HepG2 (cell line): Measurements from ENCODE around the gene LGR6. TPM values are rescaled to one million over a fixed set of nuclear protein-coding genes. Genes with fewer than 3 reads are reported as not detected.

Source experiments
- ATAC-seq: fragments of 200-7000 bp; cut with Tn5 transposase; 3 replicates; pipeline ENCODE4 v1.9.1; 2020; ENCODE audit warnings: mild to moderate bottlenecking, moderate library complexity
- BruUV-seq: library from RNA; stranded (reverse); fragments of 400-500 nt; replicated peaks from 2 replicates; lab custom pipeline; 2021; lab: Mats Ljungman, UMichigan
- CTCF ChIA-PET: fragments of 300-600 bp; formaldehyde crosslinking; extraction: SDS; loops from one replicate; lab custom pipeline; 2021; ENCODE audit warnings: low total read pairs, inconsistent platforms, low intra/inter-chr PET ratio; lab: Yijun Ruan, JAX
- POLR2A ChIA-PET: fragments of 350-600 bp; sonication (Branson Sonifier 250); formaldehyde crosslinking; loops from one replicate; lab custom pipeline; 2020; ENCODE audit warnings: antibody characterized with exemption, inconsistent platforms; lab: Yijun Ruan, JAX
- DNase-seq: peaks from one replicate; pipeline ENCODE4 v3.0.0-alpha.2; 2015; ENCODE audit warnings: low spot score
- FAIRE-seq: peaks from 3 replicates; lab custom pipeline; 2011; peaks lifted over from hg19 to GRCh38; lab: Jason Lieb, UNC
- H2AFZ ChIP-seq: one replicate; pipeline ENCODE4 v1.6.1; 2011; ENCODE audit warnings: low read length, inconsistent platforms
- H3K27ac ChIP-seq: fragments of 300-600 bp; 3 replicates; pipeline ENCODE4 v1.8.0; 2011; ENCODE audit warnings: mixed run types, mild to moderate bottlenecking, mixed read lengths, low read length, inconsistent platforms; ENCODE audit not compliant: insufficient read depth; ENCODE audit errors: extremely low read length
- H3K27me3 ChIP-seq, 2 experiments: fragments of 200-600 bp in 1 of 2; 2 replicates in 1 of 2; 3 replicates in 1 of 2; pipeline versions ENCODE4 v1.6.0 to v1.8.0; 2011; ENCODE audit warnings: low read length in 2 of 2, mild to moderate bottlenecking in 2 of 2, moderate library complexity in 2 of 2, inconsistent platforms in 1 of 2; ENCODE audit not compliant: insufficient read depth in 2 of 2, control insufficient read depth in 1 of 2
- H3K36me3 ChIP-seq, 2 experiments: fragments of 200-600 bp in 1 of 2; replicated peaks in 1 of 2; 2 replicates in 1 of 2; 3 replicates in 1 of 2; pipeline versions ENCODE4 v1.5.1 to v1.8.0; 2011; ENCODE audit warnings: low read length in 2 of 2, inconsistent platforms in 1 of 2; ENCODE audit not compliant: insufficient read depth in 2 of 2, control insufficient read depth in 1 of 2
- H3K4me1 ChIP-seq: 2 replicates; pipeline ENCODE4 v1.5.1; 2012; ENCODE audit warnings: low read length, inconsistent platforms; ENCODE audit not compliant: insufficient read depth
- H3K4me2 ChIP-seq: 2 replicates; pipeline ENCODE4 v1.6.0; 2011; ENCODE audit warnings: low read depth, low read length, inconsistent platforms
- H3K4me3 ChIP-seq, 3 experiments: fragments of 200-600 bp in 1 of 3; sonication (generic), shearing (Covaris generic) in 1 of 3; replicated peaks in 1 of 3; 2 replicates each; pipeline ENCODE4 v1.5.1; 2011 to 2016; ENCODE audit warnings: low read length in 3 of 3, inconsistent platforms in 2 of 3, low read depth in 2 of 3, mild to moderate bottlenecking in 2 of 3, control low read depth in 1 of 3, mixed read lengths in 1 of 3; ENCODE audit not compliant: insufficient read depth in 1 of 3
- H3K79me2 ChIP-seq: one replicate; pipeline ENCODE4 v1.6.1; 2011; ENCODE audit warnings: low read length, inconsistent platforms; ENCODE audit not compliant: insufficient read depth
- H3K9ac ChIP-seq: 2 replicates; pipeline ENCODE4 v1.6.0; 2011; ENCODE audit warnings: mild to moderate bottlenecking, low read depth, low read length, inconsistent platforms; ENCODE audit not compliant: insufficient read depth
- H3K9me3 ChIP-seq: 2 replicates; pipeline ENCODE4 v1.5.1; 2012; ENCODE audit warnings: mild to moderate bottlenecking, low read length
- H4K20me1 ChIP-seq: 2 replicates; pipeline ENCODE4 v1.6.0; 2011; ENCODE audit warnings: inconsistent platforms, mild to moderate bottlenecking, low read length, moderate library complexity; ENCODE audit not compliant: insufficient read depth
- ETV6 ChIP-seq: sonication (generic); formaldehyde crosslinking; conservative IDR thresholded peaks from 2 replicates; pipeline ENCODE4 v1.4.0; 2020; ENCODE audit warnings: missing genetic modification reagents
- MBD4 ChIP-seq: IDR thresholded peaks from 2 replicates; pipeline ENCODE4 v1.6.1; 2012; ENCODE audit warnings: low read length, inconsistent platforms, borderline replicate concordance
- MYC ChIP-seq: sonication (generic); formaldehyde crosslinking; IDR thresholded peaks from 2 replicates; pipeline ENCODE4 v1.9.0; 2021; ENCODE audit warnings: missing genetic modification reagents, borderline replicate concordance
- RORA ChIP-seq: sonication (generic); formaldehyde crosslinking; IDR thresholded peaks from 2 replicates; pipeline ENCODE4 v1.5.0; 2020; ENCODE audit warnings: mild to moderate bottlenecking, missing genetic modification reagents, moderate library complexity
- SALL1 ChIP-seq: sonication (generic); formaldehyde crosslinking; IDR thresholded peaks from 2 replicates; pipeline ENCODE4 v1.8.0; 2022; ENCODE audit warnings: mild to moderate bottlenecking, missing genetic modification reagents
- TBX3 ChIP-seq: fragments of 450-650 bp; IDR thresholded peaks from 2 replicates; pipeline ENCODE4 v1.6.1; 2017; ENCODE audit warnings: antibody characterized with exemption, mild to moderate bottlenecking, inconsistent platforms, borderline replicate concordance
- ZBTB42 ChIP-seq: sonication (generic); formaldehyde crosslinking; IDR thresholded peaks from 2 replicates; pipeline ENCODE4 v1.5.0; 2020; ENCODE audit warnings: mild to moderate bottlenecking, missing genetic modification reagents
- ZFP37 ChIP-seq: sonication (generic); formaldehyde crosslinking; IDR thresholded peaks from 2 replicates; pipeline ENCODE4 v1.4.0; 2020; ENCODE audit warnings: missing genetic modification reagents, borderline replicate concordance
- ZFP91 ChIP-seq: sonication (generic); formaldehyde crosslinking; IDR thresholded peaks from 2 replicates; pipeline ENCODE4 v1.9.0; 2022; ENCODE audit warnings: missing genetic modification reagents, mild to moderate bottlenecking, borderline replicate concordance
- ZNF414 ChIP-seq: sonication (generic); formaldehyde crosslinking; IDR thresholded peaks from 2 replicates; pipeline ENCODE4 v1.5.0; 2020; ENCODE audit warnings: missing genetic modification reagents
- ZNF543 ChIP-seq: sonication (generic); formaldehyde crosslinking; IDR thresholded peaks from 2 replicates; pipeline ENCODE4 v1.4.0; 2020; ENCODE audit warnings: mild to moderate bottlenecking, missing genetic modification reagents
- ZNF639 ChIP-seq: conservative IDR thresholded peaks from 2 replicates; pipeline ENCODE4 v1.6.1; 2018; ENCODE audit warnings: missing genetic modification reagents
- WGBS: methylation state at CpG from one replicate; pipeline ENCODE4 v1.1.6; 2017; ENCODE audit warnings: low lambda C conversion rate; 5-methylcytosine and 5-hydroxymethylcytosine counted together
- in situ Hi-C: cut with HindIII; loops from 2 replicates; pipeline ENCODE4 v1.10.0; 2017; ENCODE audit warnings: low pct_unique_long_range_greater_than_20kb; ENCODE audit not compliant: extremely low pct_ligation_motif_present
- intact Hi-C: fragments of 100-400 bp; cut with micrococcal nuclease; formaldehyde crosslinking; loops from one replicate; pipeline ENCODE4 v1.10.0; 2022; ENCODE audit not compliant: unreplicated experiment
- polyA plus RNA-seq, 8 experiments: library from polyadenylated mRNA; depleted of rRNA in 3 of 8; stranded (reverse) in 7 of 8; unstranded in 1 of 8; fragments of >200 nt; fragmentation: Illumina TruSeq in 4 of 8; extraction: Trizol in 4 of 8; gene quantifications; 2 replicates each; pipeline versions ENCODE4 v1.2.1 to v1.2.3, GENCODE V29; 2011 to 2016; ENCODE audit warnings: low read depth in 4 of 8, missing spikeins in 1 of 8, mixed read lengths in 1 of 8; ENCODE audit not compliant: insufficient read depth in 1 of 8
- total RNA-seq, 5 experiments: library from RNA; depleted of rRNA; stranded (reverse); fragments of >200 nt; fragmentation: Illumina TruSeq; extraction: Trizol; gene quantifications; 2 replicates each; pipeline ENCODE4 v1.2.3, GENCODE V29; 2016; ENCODE audit warnings: low read depth in 1 of 5

The LGR6 gene
- total and polyA plus RNA-seq, 2 of the 13 experiments (the other 11 are each of a cell fraction or from before 2014, with no cell fraction given) = 0.07 TPM; not detected in 1

GRCh38 chr1:202151045-202151444, 42.6 kb upstream of the LGR6 start:
- no peak for FAIRE-seq
- 9% methylated on average over 2 of the region's 2 CpGs for WGBS
- H3K27me3 ChIP-seq = peaks cover 0 to 55% of the 10 kb centered on the region in 2 experiments; a peak in 3 of 5 replicates

More at GRCh38 chr1:202151045-202151444, 42.6 kb upstream of the LGR6 start:
- CTCF ChIA-PET = no interaction called here
- no TSS peak for BruUV-seq
- DNase-seq (no peak), ATAC-seq (no peak)
- Histone ChIP-seq H3K9ac (no peak overlapping the region), H3K4me1 (peaks cover 12% of the 10 kb centered on the region), H4K20me1 (no peaks in the 10 kb centered on the region), H3K36me3 (no peaks in the 10 kb centered on the region), H3K4me3 (no peak overlapping the region), H3K27ac (no peak overlapping the region), H2AFZ (no peak overlapping the region), H3K9me3 (no peaks in the 10 kb centered on the region), H3K4me2 (no peak overlapping the region), H3K79me2 (no peaks in the 10 kb centered on the region)
- POLR2A ChIA-PET = no interaction called here
- intact Hi-C loops (no loop called here), in situ Hi-C loops (no loop called here)
- TF ChIP-seq ZNF543 (CRISPR knock-in tag) = no peak
- no peak for TF ChIP-seq TBX3
- no peak for TF ChIP-seq ZNF414 (CRISPR knock-in tag)
- no peak for TF ChIP-seq ZNF639 (CRISPR knock-in tag)
- no peak for TF ChIP-seq RORA (CRISPR knock-in tag)
- no peak for TF ChIP-seq MYC
- TF ChIP-seq MBD4 = no peak
- TF ChIP-seq ETV6 (CRISPR knock-in tag) = no peak
- TF ChIP-seq SALL1 (CRISPR knock-in tag) = no peak
- no peak for TF ChIP-seq ZFP91 (CRISPR knock-in tag)
- no peak for TF ChIP-seq ZBTB42
- TF ChIP-seq ZFP37 = no peak
